Stomach (tissue), 4 donors: ENCODE measurements around the gene PRMT7.

Source experiments
- CTCF ChIP-seq, 7 experiments: fragments of 450-650 bp in 4 of 7; fragments of 200-600 bp in 3 of 7; sonication (generic) in 3 of 7; IDR thresholded peaks; one replicate each; pipeline ENCODE4 v1.5.1; 2016 to 2019; ENCODE audit warnings: antibody characterized with exemption in 7 of 7, control low read depth in 2 of 7, mild to moderate bottlenecking in 1 of 7
- POLR2A ChIP-seq, 4 donors: fragments of 450-650 bp; IDR thresholded peaks; one replicate each; pipeline ENCODE4 v1.6.1; 2016; ENCODE audit warnings: antibody characterized with exemption in 4 of 4, control low read depth in 2 of 4, mild to moderate bottlenecking in 1 of 4, moderate library complexity in 1 of 4
- POLR2AphosphoS5 ChIP-seq, 3 donors: sonication (generic); formaldehyde crosslinking; IDR thresholded peaks; one replicate each; pipeline ENCODE4 v1.6.1; 2016; ENCODE audit warnings: antibody characterized with exemption in 3 of 3

DNA sequence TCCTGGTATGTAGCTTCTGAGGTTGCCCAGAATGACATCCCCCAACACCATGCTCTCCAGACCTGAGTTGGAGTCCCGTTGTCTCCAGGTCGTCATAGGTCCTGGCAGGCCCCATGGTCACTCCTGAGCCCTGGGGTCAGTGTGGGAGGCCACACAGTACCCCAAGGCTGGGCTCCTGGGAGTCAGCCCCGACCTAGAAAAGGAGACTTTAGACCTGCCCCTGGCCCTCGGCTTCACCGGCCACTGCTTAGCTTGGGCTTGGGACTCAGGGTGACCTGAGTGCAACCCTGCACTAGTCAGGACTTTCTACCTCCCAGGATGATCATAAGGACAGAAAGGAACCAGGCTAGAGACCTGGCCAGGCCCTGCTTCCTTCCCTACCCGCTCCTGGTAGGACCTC lies 65.8 kb downstream of the PRMT7 start:
- TF ChIP-seq CTCF (IDR thresholded peaks at IDR 0.05) (no peak), POLR2A (IDR thresholded peaks at IDR 0.05) (no peak), POLR2AphosphoS5 (IDR thresholded peaks at IDR 0.05) (no peak)
